HepG2 (cell line): ENCODE results near the gene LCN1. TPM values are rescaled to one million over a fixed set of nuclear protein-coding genes. Genes with fewer than 3 reads are reported as not detected.

Experiments used
- ATAC-seq: fragments of 200-7000 bp; cut with Tn5 transposase; 3 replicates; pipeline ENCODE4 v1.9.1; 2020; ENCODE audit warnings: mild to moderate bottlenecking, moderate library complexity
- BruUV-seq: library from RNA; stranded (reverse); fragments of 400-500 nt; replicated peaks from 2 replicates; lab custom pipeline; 2021; lab: Mats Ljungman, UMichigan
- CTCF ChIA-PET: fragments of 300-600 bp; formaldehyde crosslinking; extraction: SDS; loops from one replicate; lab custom pipeline; 2021; ENCODE audit warnings: low total read pairs, inconsistent platforms, low intra/inter-chr PET ratio; lab: Yijun Ruan, JAX
- POLR2A ChIA-PET: fragments of 350-600 bp; sonication (Branson Sonifier 250); formaldehyde crosslinking; loops from one replicate; lab custom pipeline; 2020; ENCODE audit warnings: antibody characterized with exemption, inconsistent platforms; lab: Yijun Ruan, JAX
- DNase-seq: peaks from one replicate; pipeline ENCODE4 v3.0.0-alpha.2; 2015; ENCODE audit warnings: low spot score
- FAIRE-seq: peaks from 3 replicates; lab custom pipeline; 2011; peaks lifted over from hg19 to GRCh38; lab: Jason Lieb, UNC
- H2AFZ ChIP-seq: one replicate; pipeline ENCODE4 v1.6.1; 2011; ENCODE audit warnings: low read length, inconsistent platforms
- H3K27ac ChIP-seq: fragments of 300-600 bp; 3 replicates; pipeline ENCODE4 v1.8.0; 2011; ENCODE audit warnings: mixed run types, mild to moderate bottlenecking, mixed read lengths, low read length, inconsistent platforms; ENCODE audit not compliant: insufficient read depth; ENCODE audit errors: extremely low read length
- H3K27me3 ChIP-seq, 2 experiments: fragments of 200-600 bp in 1 of 2; 2 replicates in 1 of 2; 3 replicates in 1 of 2; pipeline versions ENCODE4 v1.6.0 to v1.8.0; 2011; ENCODE audit warnings: low read length in 2 of 2, mild to moderate bottlenecking in 2 of 2, moderate library complexity in 2 of 2, inconsistent platforms in 1 of 2; ENCODE audit not compliant: insufficient read depth in 2 of 2, control insufficient read depth in 1 of 2
- H3K36me3 ChIP-seq, 2 experiments: fragments of 200-600 bp in 1 of 2; replicated peaks in 1 of 2; 2 replicates in 1 of 2; 3 replicates in 1 of 2; pipeline versions ENCODE4 v1.5.1 to v1.8.0; 2011; ENCODE audit warnings: low read length in 2 of 2, inconsistent platforms in 1 of 2; ENCODE audit not compliant: insufficient read depth in 2 of 2, control insufficient read depth in 1 of 2
- H3K4me1 ChIP-seq: 2 replicates; pipeline ENCODE4 v1.5.1; 2012; ENCODE audit warnings: low read length, inconsistent platforms; ENCODE audit not compliant: insufficient read depth
- H3K4me2 ChIP-seq: 2 replicates; pipeline ENCODE4 v1.6.0; 2011; ENCODE audit warnings: low read depth, low read length, inconsistent platforms
- H3K4me3 ChIP-seq, 3 experiments: fragments of 200-600 bp in 1 of 3; sonication (generic), shearing (Covaris generic) in 1 of 3; replicated peaks in 1 of 3; 2 replicates each; pipeline ENCODE4 v1.5.1; 2011 to 2016; ENCODE audit warnings: low read length in 3 of 3, inconsistent platforms in 2 of 3, low read depth in 2 of 3, mild to moderate bottlenecking in 2 of 3, control low read depth in 1 of 3, mixed read lengths in 1 of 3; ENCODE audit not compliant: insufficient read depth in 1 of 3
- H3K79me2 ChIP-seq: one replicate; pipeline ENCODE4 v1.6.1; 2011; ENCODE audit warnings: low read length, inconsistent platforms; ENCODE audit not compliant: insufficient read depth
- H3K9ac ChIP-seq: 2 replicates; pipeline ENCODE4 v1.6.0; 2011; ENCODE audit warnings: mild to moderate bottlenecking, low read depth, low read length, inconsistent platforms; ENCODE audit not compliant: insufficient read depth
- H3K9me3 ChIP-seq: 2 replicates; pipeline ENCODE4 v1.5.1; 2012; ENCODE audit warnings: mild to moderate bottlenecking, low read length
- H4K20me1 ChIP-seq: 2 replicates; pipeline ENCODE4 v1.6.0; 2011; ENCODE audit warnings: inconsistent platforms, mild to moderate bottlenecking, low read length, moderate library complexity; ENCODE audit not compliant: insufficient read depth
- CENPT ChIP-seq: sonication (generic); formaldehyde crosslinking; IDR thresholded peaks from 2 replicates; pipeline ENCODE4 v1.8.0; 2022; ENCODE audit warnings: low read depth, mild to moderate bottlenecking, moderate library complexity, missing genetic modification reagents
- ETV6 ChIP-seq: sonication (generic); formaldehyde crosslinking; conservative IDR thresholded peaks from 2 replicates; pipeline ENCODE4 v1.4.0; 2020; ENCODE audit warnings: missing genetic modification reagents
- GABPA ChIP-seq, 2 experiments: IDR thresholded peaks; 2 replicates each; pipeline ENCODE4 v1.6.1; 2011 to 2016; ENCODE audit warnings: low read depth in 2 of 2, low read length in 1 of 2, missing biosample characterization in 1 of 2, missing genetic modification characterization in 1 of 2
- GLI4 ChIP-seq: sonication (generic); formaldehyde crosslinking; IDR thresholded peaks from 2 replicates; pipeline ENCODE4 v1.5.1; 2020; ENCODE audit warnings: missing genetic modification reagents, mild to moderate bottlenecking, moderate library complexity, borderline replicate concordance
- GPN1 ChIP-seq: sonication (generic); formaldehyde crosslinking; IDR thresholded peaks from 2 replicates; pipeline ENCODE4 v1.5.1; 2020; ENCODE audit warnings: missing genetic modification reagents, borderline replicate concordance
- MLLT10 ChIP-seq: sonication (generic); formaldehyde crosslinking; IDR thresholded peaks from 2 replicates; pipeline ENCODE4 v1.4.0; 2020; ENCODE audit warnings: missing genetic modification reagents
- NR2F6 ChIP-seq, 2 experiments: IDR thresholded peaks; 2 replicates each; pipeline ENCODE4 v1.6.1; 2016; ENCODE audit warnings: antibody characterized with exemption in 1 of 2, mild to moderate bottlenecking in 1 of 2
- PATZ1 ChIP-seq: sonication (generic); formaldehyde crosslinking; IDR thresholded peaks from 2 replicates; pipeline ENCODE4 v1.4.0; 2020; ENCODE audit warnings: missing genetic modification reagents
- SOX5 ChIP-seq: IDR thresholded peaks from 2 replicates; pipeline ENCODE4 v1.6.1; 2016; ENCODE audit warnings: borderline replicate concordance
- SYNCRIP ChIP-seq: fragments of 200-400 bp; formaldehyde crosslinking; IDR thresholded peaks from 2 replicates; pipeline ENCODE4 v1.6.1; 2018; ENCODE audit warnings: mild to moderate bottlenecking, low read depth, low read length; ENCODE audit not compliant: insufficient read depth
- THAP11 ChIP-seq: IDR thresholded peaks from 2 replicates; pipeline ENCODE4 v1.6.1; 2016; ENCODE audit warnings: missing biosample characterization, missing genetic modification reagents
- XRCC5 ChIP-seq: fragments of 200-400 bp; formaldehyde crosslinking; optimal IDR thresholded peaks from 2 replicates; pipeline ENCODE3; 2017; ENCODE audit warnings: mild to moderate bottlenecking, low read length
- ZNF260 ChIP-seq: sonication (generic); formaldehyde crosslinking; IDR thresholded peaks from 2 replicates; pipeline ENCODE4 v1.4.0; 2020; ENCODE audit warnings: missing genetic modification reagents, low read depth, mild to moderate bottlenecking, borderline replicate concordance
- ZNF367 ChIP-seq: sonication (generic); formaldehyde crosslinking; IDR thresholded peaks from 2 replicates; pipeline ENCODE4 v1.4.0; 2020; ENCODE audit warnings: missing genetic modification reagents, borderline replicate concordance
- ZNF510 ChIP-seq: sonication (generic); formaldehyde crosslinking; IDR thresholded peaks from 2 replicates; pipeline ENCODE4 v1.4.0; 2020; ENCODE audit warnings: low read depth, mild to moderate bottlenecking, missing genetic modification reagents
- ZNF557 ChIP-seq: sonication (generic); formaldehyde crosslinking; IDR thresholded peaks from 2 replicates; pipeline ENCODE4 v1.4.0; 2020; ENCODE audit warnings: missing genetic modification reagents
- ZNF562 ChIP-seq: sonication (generic); formaldehyde crosslinking; IDR thresholded peaks from 2 replicates; pipeline ENCODE4 v1.8.0; 2022; ENCODE audit warnings: missing genetic modification reagents, borderline replicate concordance
- ZNF580 ChIP-seq: IDR thresholded peaks from 2 replicates; pipeline ENCODE4 v1.6.1; 2016; ENCODE audit warnings: low read depth, borderline replicate concordance
- ZNF652 ChIP-seq: IDR thresholded peaks from 2 replicates; pipeline ENCODE4 v1.6.1; 2016; ENCODE audit warnings: low read depth, borderline replicate concordance
- ZNF691 ChIP-seq: sonication (generic); formaldehyde crosslinking; IDR thresholded peaks from 2 replicates; pipeline ENCODE4 v1.4.0; 2020; ENCODE audit warnings: missing genetic modification reagents, low read depth, mild to moderate bottlenecking, borderline replicate concordance
- ZNF883 ChIP-seq: sonication (generic); formaldehyde crosslinking; IDR thresholded peaks from 2 replicates; pipeline ENCODE4 v1.5.1; 2020; ENCODE audit warnings: mild to moderate bottlenecking, missing genetic modification reagents; ENCODE audit errors: not compliant biosample characterization
- ZSCAN12 ChIP-seq: sonication (generic); formaldehyde crosslinking; IDR thresholded peaks from 2 replicates; pipeline ENCODE4 v1.9.0; 2021; ENCODE audit warnings: mild to moderate bottlenecking, missing genetic modification reagents
- WGBS: methylation state at CpG from one replicate; pipeline ENCODE4 v1.1.6; 2017; ENCODE audit warnings: low lambda C conversion rate; 5-methylcytosine and 5-hydroxymethylcytosine counted together
- in situ Hi-C: cut with HindIII; loops from 2 replicates; pipeline ENCODE4 v1.10.0; 2017; ENCODE audit warnings: low pct_unique_long_range_greater_than_20kb; ENCODE audit not compliant: extremely low pct_ligation_motif_present
- intact Hi-C: fragments of 100-400 bp; cut with micrococcal nuclease; formaldehyde crosslinking; loops from one replicate; pipeline ENCODE4 v1.10.0; 2022; ENCODE audit not compliant: unreplicated experiment
- polyA plus RNA-seq, 8 experiments: library from polyadenylated mRNA; depleted of rRNA in 3 of 8; stranded (reverse) in 7 of 8; unstranded in 1 of 8; fragments of >200 nt; fragmentation: Illumina TruSeq in 4 of 8; extraction: Trizol in 4 of 8; gene quantifications; 2 replicates each; pipeline versions ENCODE4 v1.2.1 to v1.2.3, GENCODE V29; 2011 to 2016; ENCODE audit warnings: low read depth in 4 of 8, missing spikeins in 1 of 8, mixed read lengths in 1 of 8; ENCODE audit not compliant: insufficient read depth in 1 of 8
- total RNA-seq, 5 experiments: library from RNA; depleted of rRNA; stranded (reverse); fragments of >200 nt; fragmentation: Illumina TruSeq; extraction: Trizol; gene quantifications; 2 replicates each; pipeline ENCODE4 v1.2.3, GENCODE V29; 2016; ENCODE audit warnings: low read depth in 1 of 5

Gene LCN1
- total and polyA plus RNA-seq, 2 of the 13 experiments (the other 11 are each of a cell fraction or from before 2014, with no cell fraction given) = not detected

GRCh38 chr9:135506327-135507103 lies 14.7 kb upstream of the LCN1 start:
- Histone ChIP-seq H3K4me2 (peak overlapping the region; percentile 62), H3K79me2 (peaks cover 6% of the 10 kb centered on the region), H3K4me1 (peaks cover 30% of the 10 kb centered on the region), H3K36me3 (peaks cover 13 to 26% of the 10 kb centered on the region in 2 experiments), H3K27me3 (peaks cover 2 to 12% of the 10 kb centered on the region in 2 experiments; a peak in 1 of 5 replicates), H3K27ac (no peak overlapping the region), H3K9me3 (no peaks in the 10 kb centered on the region), H2AFZ (no peak overlapping the region), H3K4me3 (peak overlapping the region in 1 of 3 experiments; percentile 43; a peak in 1 of 6 replicates), H3K9ac (no peak overlapping the region), H4K20me1 (peaks cover 16% of the 10 kb centered on the region)
- no peak for FAIRE-seq
- ChIA-PET CTCF (no interaction called here), POLR2A (interaction anchor here (0.6 kb wide), 1 partner anchor 1305 kb away, joined by 3 read pairs; no protein-coding TSS in a partner anchor)
- BruUV-seq = no TSS peak
- peak; percentile 61 for ATAC-seq
- in situ Hi-C loops (no loop called here), intact Hi-C loops (no loop called here)
- no peak for DNase-seq
- whole genome bisulfite sequencing = no CpG with 5 or more reads among the region's 14 CpGs
- TF ChIP-seq NR2F6 (IDR thresholded peaks at IDR 0.05) (peak; percentile 54), NR2F6 (CRISPR knock-in tag; IDR thresholded peaks at IDR 0.05) (peak; percentile 54; the same call in 1 of the 2 replicates), GABPA (IDR thresholded peaks at IDR 0.05; ENCODE audit: low read depth, low read length) (no peak), GABPA (CRISPR knock-in tag; IDR thresholded peaks at IDR 0.05; ENCODE audit: low read depth) (peak; percentile 48; the same call in 1 of the 2 replicates), ZNF557 (CRISPR knock-in tag) (no peak), ZNF367 (CRISPR knock-in tag) (no peak), THAP11 (no peak), ZNF260 (CRISPR knock-in tag) (no peak), ZNF562 (CRISPR knock-in tag) (no peak), ZSCAN12 (no peak), SOX5 (CRISPR knock-in tag) (no peak), ZNF580 (CRISPR knock-in tag) (no peak), PATZ1 (peak; percentile 60), ETV6 (CRISPR knock-in tag) (no peak), ZNF691 (CRISPR knock-in tag) (no peak), MLLT10 (CRISPR knock-in tag) (no peak), SYNCRIP (no peak), ZNF510 (no peak), GPN1 (CRISPR knock-in tag) (no peak), CENPT (CRISPR knock-in tag) (no peak), XRCC5 (peak; percentile 11), GLI4 (CRISPR knock-in tag) (no peak), ZNF652 (no peak), ZNF883 (CRISPR knock-in tag) (no peak)
